DMS53 treated with DMSO at 0.1 percent for 48 hours (cell line): ENCODE measurements around the gene SIDT2.
A peak's percentile ranks its signal among the peaks of the same experiment; 100 is the strongest.

Source experiments
- DNase-seq: peaks from one replicate; lab custom pipeline; 2025; ENCODE audit not compliant: unreplicated experiment; lab: John Stamatoyannopoulos, UW

The SIDT2 gene

DNA sequence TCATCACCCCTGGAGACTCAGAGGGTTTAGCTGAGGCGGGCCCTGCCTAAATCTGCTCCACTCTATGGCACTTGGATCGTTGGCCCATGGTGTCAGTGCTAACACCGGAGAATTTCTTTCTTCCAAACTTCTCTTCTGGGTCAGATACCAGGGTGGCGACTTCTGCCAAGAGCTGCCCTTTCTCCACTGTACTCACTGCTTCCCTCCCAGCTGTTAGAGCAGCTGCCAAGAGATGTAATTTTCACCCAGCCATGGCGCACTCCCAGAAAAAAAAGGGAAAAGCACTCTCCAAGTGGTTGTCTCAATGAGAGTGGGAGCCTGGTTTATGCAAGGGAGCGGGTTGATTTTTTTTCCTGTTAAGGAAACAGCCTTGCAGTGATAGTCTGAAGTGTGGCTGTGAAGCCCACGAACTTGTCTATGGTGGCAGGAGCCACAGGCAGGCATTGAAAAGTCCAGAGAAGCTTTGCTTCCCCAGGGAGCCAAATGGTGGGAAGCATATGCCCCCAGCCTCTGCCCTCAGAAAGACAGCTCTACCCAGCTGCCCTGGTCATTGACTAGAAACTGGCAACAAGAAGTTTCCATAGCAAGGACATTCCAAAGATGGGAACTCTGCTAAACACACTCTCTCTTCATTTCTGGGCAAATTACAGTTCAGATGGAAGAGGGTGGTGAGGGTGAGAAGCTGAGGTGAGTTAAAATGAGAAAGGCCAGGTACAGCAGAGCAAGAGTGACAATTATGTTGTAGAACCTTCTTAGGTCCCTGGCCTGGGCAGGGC lies 42.6 kb downstream of the SIDT2 start:
- no peak for DNase-seq

DNA sequence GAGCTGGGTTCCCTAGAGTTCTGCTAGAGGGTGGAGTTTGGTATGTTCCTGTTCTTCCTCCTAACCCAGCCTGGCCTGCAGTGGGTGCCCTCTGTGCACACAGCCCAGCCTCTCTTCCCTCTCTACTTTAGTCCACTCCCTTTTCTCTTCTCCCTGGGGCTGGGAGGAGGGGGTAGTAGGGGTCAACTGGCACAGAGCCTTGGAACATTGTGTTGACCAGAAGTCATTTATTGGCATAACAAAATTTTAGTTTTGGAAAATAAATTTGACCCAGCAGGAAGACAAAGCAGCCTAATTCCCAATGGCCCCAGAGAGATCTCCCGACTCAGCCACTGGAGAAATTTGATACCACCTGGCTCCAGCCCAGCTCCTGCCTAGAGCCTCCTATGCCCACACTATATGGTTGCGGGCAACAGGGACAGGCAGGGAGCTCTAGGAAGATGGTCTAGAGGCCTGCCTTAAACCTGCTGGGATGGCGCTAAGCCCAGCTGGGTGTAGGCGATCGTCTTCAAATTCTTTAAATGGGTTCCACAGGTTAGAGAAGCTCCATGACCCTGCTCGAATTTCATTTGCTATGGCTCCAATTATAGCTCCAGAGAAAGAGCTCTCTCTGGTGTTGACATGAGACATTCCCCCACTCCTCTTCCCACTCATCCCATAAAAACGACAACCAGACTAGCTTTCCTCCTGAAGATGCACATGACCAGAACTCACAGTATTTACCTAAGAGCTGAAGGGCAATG lies 43.4 kb downstream of the SIDT2 start:
- peak; percentile 35 for DNase-seq

DNA sequence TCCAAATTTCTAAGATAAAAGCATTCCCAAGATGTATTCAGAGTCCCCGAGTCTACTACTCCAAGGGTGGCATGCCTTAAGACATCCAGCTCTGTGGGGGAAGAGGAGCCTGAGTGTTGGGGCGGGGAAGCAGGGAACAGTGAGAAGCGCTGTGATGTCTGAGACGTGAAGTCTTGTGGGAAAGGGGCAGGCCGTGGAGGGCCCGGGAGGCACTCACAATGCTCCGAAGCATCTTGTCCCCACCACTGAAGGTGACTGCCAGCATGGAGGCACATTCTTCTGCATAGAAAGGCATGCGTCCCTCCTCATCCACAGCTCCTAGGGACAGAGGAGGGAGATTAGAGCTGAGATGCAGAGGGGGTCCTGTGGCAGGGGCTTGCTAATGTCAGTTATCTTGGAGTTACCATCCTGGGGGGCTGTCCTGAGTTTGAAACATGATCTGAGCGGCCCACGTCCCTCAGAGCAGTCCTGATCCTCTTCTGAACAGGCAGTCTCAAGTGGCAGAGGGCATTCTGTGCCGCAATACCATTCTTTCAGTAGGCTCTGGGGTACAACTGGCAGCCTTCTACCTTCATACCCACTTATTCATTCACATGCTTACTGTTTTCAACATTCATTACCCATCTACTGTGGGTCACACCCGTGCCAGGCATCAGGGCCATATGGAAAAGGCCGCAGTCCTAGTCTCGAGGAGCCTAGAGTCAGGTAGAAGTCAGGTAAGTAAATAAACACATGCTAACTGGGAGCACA lies 44.6 kb downstream of the SIDT2 start:
- no peak for DNase-seq

DNA sequence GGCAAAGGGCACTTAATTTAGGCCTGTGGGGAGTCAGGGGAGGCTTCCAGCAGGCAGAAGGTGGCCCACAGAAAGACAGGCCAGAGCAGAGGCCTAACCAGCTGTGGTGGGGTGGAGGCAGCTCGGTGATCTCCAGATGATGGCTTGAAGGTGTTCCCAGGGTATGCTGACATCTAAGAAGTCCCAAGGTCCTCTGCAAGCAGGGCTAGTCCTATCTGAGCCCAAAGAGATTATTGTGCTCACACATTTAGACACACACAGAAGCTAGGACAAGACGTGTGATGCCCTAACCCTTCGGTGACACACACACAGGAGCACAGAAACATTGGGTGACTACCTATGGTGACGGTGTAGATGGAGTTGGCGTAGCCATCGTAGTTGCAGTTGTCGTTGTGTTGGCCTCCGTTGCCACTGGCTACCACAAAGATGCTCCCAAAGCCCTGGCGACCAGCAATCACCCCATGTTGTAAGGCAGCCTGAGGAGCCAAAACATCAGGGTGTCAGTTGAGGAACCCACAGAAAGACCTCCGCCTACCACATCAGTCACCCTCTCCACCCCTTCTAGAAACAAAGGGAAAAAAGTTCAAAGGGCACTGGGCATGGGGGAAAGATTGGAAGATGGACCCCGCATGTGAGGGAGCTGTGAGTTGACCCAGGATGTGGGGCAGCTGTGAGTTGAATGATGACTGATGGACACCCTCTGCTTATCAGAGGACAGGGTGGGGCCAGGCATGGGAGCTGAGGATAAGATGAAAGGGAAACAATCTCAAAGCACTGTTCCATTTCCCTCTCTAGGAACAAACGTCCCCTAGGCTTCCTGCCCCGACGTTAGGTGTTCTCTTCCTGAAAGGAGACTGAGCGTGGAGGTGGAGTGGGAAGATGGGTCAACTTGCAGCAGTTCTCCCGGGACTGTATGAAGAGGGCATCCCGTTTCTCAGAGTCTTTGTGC lies 45.5 kb downstream of the SIDT2 start:
- no peak for DNase-seq

DNA sequence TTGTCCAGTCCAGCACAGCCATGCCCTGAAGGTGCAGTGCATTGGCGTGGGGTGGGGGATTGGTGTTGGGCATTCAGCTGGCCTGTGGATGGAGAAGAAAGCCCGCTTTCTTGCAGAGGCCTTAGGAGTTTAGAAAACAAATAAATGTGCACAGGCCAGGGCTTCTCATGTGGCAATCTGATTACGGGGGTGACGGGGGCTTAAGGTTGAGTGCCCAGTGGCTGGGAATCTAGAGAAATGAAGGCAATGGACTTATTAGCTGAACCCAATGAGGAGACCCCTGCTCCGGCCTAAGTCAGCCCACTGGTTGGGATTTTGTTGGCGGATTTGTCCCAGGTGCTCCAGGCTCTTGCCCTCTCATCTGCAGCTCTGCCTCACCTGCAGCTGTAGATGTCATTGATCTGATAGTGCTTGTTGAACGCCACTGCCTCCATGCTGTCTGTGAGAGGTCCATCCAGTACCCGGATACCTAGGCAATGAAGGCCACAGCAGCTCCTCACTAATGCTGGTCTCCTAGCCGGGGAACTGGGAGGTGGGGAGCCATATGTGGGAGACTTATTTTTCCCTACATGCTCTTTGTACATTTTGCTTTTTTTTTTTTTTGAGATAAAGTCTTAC lies 47.1 kb downstream of the SIDT2 start:
- DNase-seq: no peak

DNA sequence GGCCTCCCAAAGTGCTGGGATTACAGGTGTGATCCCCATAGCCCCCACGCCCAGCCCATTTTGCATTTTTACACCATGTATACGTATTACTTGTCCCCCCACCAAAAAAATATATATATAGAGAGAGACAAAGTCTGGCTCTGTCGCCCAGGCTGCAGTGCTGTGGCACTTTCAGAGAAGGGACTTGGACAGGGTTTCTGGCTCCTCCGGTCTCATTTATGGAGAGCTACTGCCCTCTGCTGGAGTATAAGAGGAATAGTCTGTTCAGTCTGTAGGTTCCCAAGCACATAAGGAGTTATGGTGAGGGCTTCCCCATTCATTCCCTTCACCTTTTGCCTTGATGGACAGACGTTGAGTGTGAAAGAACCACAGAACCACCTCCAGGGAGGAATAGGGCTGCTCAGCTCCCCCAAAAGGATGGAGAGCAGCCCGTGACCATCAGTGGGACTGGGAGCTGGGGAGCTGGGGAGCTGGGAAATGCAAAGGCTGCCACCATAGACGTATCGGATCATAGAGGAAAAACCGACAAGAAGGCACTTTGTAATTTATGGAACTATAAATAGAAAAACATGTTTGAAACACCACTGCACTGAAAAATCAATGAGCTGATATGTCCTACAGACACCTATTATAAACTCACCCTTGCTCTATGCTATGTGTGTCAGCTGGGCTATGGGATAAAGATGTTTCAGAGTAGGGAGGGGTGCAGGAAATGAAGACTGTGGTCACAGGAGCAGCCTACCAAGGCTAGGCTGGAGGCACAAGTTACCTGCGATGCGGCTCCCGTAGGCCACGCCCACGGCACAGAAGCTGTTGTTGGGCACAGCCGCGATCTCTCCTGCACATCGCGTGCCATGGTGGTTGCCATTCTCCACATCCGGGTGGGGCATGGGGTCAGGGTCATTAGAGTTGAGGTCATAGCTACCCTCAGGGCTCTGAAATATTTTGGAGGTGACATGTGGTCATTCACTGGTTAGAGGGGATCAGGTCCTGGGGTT lies 48.1 kb downstream of the SIDT2 start:
- peak; percentile 92 for DNase-seq

DNA sequence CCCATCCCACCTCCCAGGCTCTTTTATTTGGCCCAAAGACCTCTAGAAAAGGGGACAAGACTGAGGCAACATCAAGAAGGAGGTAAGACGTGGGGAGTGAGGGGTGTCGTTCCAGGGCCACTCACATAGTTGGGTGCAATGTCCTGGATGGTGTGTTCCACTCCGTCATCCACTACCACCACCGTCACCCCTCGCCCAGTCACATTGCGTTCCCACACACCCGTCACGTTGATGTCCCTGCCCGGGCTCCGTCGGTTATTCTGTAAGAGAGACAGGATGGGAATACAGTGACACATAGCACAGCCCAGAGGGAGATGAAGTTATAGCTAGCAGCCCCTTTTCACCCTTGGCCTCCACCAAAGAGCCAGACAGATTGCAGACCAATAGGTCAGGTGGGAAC lies 49.5 kb downstream of the SIDT2 start:
- no peak for DNase-seq

DNA sequence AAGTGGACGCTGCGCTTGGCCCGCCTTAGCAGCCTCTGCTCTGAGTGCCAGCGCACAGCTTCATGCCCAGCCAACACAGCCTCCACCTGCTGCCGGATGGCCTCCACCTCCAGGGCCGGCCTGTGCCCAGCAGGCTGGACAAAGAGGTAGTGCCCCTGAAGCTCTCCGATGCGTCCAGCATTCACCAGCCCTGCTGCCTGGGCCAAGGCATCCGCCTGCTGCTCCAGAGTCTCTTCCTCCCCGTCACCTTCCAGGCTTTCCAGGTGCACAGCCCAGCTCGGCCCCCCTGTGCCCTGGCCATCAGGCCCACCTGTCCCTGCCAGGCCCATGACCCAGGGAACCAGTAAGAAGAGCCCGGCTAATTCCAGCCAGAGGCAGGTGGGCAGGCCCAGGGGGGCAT lies 50.9 kb downstream of the SIDT2 start:
- no peak for DNase-seq

DNA sequence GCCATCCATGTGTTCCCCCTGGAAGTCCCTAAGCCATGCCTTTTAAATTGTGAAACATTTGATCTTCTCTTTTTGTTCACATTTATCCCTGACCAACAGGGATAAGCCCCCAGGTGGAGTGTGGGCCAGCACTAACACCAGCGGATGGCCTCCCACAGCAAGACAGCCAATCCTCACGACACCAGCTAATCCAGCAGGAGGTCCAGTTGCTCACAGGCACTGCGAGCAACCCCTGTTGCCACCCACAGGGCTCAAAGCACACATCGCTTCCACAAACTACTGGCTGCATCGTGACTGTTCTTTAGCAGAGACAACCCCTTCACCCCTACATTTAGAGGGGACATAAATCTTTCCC lies 51.4 kb downstream of the SIDT2 start:
- no peak for DNase-seq

DNA sequence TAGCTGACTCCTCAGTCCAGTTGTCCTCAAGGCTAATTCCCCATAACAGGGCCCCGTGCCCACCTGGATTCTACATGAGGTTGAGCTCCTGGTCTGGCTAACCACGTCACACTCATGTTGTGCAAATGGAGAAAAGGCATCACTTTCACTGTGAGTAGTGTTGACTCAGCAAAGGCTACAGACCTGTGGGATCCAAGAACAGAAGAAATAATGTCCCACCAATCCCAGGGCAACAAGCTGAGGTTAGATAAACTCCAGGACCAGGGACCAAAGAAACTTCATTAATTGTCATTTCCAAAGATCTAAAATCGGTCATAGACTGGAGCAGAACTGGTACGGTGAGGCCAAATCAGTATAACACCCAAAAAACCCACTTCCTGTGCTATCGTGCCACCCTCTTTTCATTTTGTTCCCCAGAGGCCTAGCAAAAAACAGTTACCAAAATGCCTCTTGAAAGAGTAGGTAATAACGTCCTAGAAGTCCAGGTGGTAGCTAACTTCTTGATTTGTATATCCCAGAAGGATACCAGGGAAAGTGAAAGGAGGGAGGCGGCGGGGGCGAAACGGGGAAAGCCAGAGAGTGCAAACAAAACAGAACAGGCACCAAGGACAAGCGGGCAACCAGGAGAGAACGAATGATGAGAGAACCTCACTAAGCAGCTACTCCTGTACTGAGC lies 51.9 kb downstream of the SIDT2 start:
- DNase-seq: no peak

DNA sequence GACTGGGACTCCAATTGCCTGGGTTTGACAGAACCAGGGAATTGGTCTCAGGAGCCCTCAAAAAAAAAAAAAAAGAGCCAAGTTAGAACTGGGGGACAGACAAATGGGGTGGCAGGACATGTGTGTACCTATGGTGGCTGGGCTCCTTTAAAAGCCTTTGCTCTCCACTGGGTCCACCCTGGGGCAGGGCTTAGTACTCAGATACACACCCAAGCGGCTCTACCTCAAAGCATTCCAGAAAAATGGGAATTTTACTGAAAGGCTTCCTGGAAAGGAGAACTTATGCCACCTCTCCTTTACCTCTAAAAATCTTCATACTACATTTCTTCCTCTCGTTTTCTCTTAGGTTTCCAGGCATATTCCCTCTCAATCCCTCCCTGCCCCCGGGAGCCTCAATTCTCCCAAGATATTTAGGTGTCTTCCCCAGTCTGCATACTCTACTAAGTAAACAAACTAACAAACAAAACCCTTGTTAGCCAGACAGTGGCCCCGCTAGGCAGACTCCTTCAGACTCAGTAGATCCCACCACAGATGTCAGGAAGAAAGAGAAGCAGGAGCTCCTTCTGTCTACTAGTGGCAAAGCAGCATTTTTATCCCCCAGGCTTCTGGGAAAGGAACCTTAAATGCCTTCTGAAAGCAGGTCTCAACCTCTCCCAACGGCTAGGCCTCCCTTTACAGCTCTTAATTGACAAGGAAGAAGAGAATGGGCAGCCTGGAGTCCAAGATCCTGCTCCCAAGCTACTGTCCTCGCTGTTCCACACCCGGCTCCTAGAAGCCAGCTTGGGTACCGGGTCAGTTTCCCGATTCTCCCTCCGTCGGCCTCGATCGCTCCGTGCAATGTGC lies 52.7 kb downstream of the SIDT2 start:
- no peak for DNase-seq

DNA sequence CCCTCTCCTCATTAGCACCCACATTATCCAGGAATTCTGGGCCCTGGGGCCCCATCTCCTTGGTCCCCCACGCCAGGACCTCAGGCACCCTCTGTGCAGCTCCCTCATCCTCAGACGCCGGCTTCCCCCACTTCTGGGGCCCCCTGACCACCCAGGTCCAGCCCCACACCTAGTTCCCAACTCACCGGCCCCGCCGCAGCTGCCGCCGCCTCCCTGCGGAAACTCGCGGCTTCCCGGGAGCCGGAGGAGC lies 53.2 kb downstream of the SIDT2 start, which contains the start of gene PCSK7:
PCSK7 (minus strand) TSS at position 232 of the 250 bp plus-strand sequence. CDS start 2,229 bp downstream, outside the sequence.
- no peak for DNase-seq

DNA sequence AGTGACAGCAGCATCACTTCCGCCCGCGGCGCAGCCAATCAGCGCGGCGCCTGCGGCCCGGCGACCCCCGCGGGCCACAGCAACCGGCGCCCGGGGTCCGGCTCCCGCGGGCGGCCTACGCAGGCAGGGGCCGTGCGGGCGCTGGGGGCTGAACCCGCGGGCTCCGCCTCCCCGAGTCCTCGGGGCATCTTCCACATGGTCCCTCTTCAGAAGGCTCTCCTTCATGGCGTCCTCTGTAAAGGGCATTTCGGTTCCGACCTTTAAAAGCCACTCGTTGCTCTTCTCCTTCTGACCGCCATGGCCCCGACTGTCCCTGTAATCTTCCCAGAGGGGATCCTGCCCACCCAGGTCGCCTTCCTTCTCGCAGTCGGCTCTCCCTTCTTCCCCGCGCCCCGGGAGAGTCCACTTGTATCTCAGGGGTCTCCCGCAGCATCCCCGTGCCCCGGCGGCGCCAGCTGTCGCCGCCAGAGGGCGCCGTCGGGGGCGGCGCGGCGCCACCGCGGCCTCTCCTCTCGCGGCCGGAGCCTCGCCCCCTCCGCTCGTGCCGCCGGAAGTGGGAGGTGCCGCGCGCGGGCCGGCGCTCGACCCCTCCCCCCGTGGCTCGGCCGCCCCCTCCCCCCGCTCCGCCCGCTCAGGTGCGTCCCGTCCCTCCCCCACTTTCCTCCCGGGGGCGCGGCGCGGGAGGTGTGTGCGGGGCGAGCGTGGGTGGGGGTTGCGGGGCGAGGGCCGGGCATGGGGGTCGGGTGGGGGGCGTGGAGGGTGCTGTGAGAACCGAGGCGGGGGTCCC lies 53.7 kb downstream of the SIDT2 start, which contains the start of gene RNF214:
RNF214 (plus strand) TSS at position 580 of the 787 bp plus-strand sequence. CDS start 1,602 bp downstream, outside the sequence.
- DNase-seq: peak; percentile 53

DNA sequence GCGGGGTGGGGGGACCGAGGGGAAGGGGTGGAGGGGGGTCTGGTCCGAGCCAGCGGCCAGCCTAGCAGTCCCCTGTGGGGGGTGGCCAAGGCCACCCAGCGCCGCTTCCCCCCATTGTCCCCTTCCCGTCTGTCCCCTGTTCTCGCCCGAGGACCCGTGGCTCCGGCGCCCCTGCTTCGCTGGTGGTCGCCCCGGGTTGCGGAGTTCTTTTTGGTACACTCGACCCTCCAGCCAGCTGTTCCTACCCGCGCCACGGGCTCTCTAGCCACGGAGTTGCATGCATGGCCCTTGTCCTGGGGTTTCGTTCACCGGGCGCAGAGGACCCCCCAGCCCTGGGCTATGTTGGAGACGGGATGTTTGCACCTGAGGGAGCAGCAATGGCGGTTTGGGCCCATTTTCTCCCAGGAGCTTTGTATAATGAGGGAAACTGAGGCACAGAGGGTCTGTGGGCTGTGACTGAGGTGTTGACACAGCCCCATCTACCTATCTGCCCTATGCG lies 54.4 kb downstream of the SIDT2 start:
- DNase-seq: no peak

DNA sequence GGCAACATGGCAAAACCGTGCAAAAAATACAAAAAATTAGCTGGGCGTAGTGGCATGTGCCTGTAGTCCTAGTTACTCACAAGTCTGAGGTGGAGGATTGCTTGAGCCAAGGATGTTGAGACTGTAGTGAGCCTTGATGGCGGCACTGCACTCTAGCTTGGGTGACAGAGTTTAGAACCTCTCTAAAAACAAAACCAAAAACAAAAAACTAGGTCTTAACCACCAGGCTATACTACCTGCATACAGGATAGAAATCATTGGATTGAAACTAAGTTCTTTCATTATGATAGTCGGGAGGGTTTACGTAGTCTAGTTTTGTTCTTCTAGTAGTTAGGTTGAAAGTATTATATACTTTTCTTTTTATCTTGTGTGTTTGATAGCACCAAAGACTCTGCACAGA lies 59.7 kb downstream of the SIDT2 start:
- no peak for DNase-seq

DNA sequence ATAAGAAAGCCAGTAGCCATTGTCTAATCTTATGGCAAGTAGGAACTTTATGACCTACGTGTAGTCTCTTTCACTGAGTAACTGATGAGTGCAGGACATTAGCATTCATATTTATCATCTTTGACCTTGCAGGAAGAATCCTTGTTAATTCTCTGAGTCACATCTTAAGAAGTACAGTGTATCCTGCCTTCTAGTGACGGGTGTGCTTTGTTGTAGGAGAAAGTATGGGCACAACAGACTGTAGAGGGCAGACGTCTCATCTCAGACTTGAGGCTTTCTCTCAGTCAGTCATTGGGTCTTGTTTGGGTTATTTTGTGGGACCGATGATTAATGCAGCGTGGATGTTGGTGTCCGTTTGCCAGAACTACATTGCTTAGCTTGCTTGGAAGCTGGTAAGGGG lies 60.8 kb downstream of the SIDT2 start:
- DNase-seq: no peak
